Embryonic facial prominence (tissue), 1 donor: ENCODE measurements around the gene SLC35F1.
"Not testable (repeated sequence)": the region's sequence is repeated elsewhere in the genome, so short reads cannot be mapped to it uniquely, and the experiment has no call there.

Source experiments
- DNase-seq: peaks from one replicate; pipeline ENCODE4 v3.0.0-alpha.2; 2016; ENCODE audit errors: extremely low spot score

SLC35F1 gene

GRCh38 chr6:117906958-117907600, at the start of gene SLC35F1:
TSS of gene SLC35F1 (plus strand) at chr6:117907264.
- no peak for DNase-seq

DNA sequence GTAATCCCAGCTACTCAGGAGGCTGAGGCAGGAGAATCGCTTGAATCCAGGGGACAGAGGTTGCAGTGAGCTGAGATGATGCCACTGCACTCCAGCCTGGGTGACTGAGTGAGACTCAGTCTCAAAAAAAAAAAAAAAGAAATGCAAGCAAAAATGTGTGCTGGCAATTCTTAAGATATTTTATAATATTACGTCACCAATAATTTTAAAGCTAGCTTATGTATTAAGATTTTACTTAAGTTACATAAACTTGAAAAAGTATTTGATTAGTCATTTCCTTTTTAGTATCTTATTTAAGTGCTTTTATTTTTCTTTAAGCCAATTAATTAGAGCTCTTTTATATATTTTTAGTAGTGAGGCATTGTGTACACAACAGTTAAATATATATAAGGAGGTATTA, 48.5 kb upstream of the SLC35F1 start:
- DNase-seq, result not testable (repeated sequence)

GRCh38 chr6:117861545-117861944, 45.5 kb upstream of the SLC35F1 start:
- no peak for DNase-seq

- DNase-seq, result no peak
These were observed 40.5 kb upstream of the SLC35F1 start for GRCh38 chr6:117866561-117866960.

- DNase-seq, result no peak
These were observed 36.4 kb upstream of the SLC35F1 start for GRCh38 chr6:117870486-117871242.

DNA sequence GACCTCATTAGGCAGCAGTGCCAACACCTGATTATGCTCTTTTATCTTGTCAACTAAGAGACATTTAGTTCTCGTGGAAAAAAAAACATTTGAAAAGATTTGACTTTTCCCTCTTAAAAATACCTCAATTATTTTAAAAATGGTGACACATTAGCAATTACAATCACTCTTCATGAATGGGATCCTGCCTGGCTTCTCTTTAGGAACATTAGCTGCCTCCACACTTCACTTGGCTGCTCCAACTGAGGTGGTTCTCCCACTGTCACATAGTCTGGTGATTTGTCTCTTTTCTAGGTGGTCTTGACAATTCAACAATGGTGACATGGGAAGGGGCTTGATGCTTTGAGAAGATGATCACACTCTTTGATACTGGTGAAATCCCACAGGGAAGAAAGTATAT, 26.2 kb upstream of the SLC35F1 start:
- no peak for DNase-seq

DNA sequence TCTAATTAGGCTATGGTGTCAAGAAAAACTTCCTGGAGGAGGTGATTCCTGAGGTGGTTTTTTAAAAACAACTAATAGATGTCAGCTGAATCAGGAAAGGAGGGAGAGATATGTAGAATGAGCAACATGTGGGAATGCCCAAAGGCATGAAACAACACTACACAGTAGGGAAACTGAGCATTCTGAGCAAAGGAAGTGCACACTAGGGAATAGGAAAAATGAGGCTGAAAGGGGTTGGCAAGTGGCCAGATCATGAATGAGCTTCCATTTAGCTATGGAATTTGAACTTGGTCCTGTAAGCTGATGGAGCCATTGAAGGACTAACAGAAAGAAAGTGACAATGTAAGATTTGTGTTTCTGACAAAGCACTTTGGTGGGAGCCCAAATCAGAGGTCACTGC, 16.9 kb upstream of the SLC35F1 start:
- DNase-seq, result no peak

DNA sequence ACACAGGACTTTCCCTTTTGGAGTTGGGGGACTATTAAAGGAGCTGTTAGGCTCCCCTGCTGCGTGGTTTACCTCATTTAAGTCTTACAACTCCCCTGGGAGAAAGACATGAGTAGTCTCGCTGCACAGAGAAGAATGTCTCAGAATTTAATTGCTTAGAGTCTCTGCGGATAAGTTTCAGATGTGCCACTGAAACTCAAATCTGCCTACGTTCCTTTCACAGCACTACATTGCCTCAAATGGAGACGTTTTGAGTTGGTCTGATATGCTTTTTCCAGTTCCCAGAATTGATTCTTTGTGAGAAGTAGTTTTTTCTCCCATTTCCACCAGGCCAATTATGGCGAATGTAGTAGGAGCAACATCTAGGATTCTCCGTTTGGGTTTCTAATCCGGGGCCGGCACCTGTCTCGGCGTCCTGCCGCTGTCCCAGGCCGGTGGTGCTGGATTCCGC, 532 bp upstream of the SLC35F1 start:
- DNase-seq, result no peak

DNA sequence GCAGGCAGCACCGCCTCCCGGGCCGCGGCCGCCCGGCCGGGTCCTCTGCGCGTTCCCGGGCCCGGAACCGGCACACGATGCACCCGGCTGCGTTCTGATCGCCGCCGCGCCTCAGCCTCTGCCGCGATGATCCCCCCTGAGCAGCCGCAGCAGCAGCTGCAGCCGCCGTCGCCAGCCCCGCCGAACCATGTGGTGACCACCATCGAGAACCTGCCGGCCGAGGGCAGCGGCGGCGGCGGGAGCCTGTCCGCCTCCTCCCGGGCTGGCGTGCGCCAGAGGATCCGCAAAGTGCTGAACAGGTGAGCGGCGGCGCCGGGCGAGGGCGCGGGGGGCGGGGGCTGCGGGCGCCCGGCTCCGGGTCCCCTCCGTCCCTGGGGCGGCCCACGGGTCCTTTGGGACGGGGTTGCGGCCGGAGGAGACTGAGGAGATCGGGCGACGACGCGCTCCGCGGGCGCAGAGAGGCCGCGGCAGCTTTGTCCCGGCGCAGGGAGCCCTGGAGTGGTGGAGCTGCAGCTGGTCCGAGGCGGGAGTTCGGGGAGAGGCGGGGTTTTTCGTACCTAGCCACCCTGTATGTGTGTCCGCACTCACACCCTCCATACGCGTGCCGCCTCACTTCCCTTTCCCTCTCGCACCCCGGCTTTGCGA, 659 bp downstream of the SLC35F1 start:
- no peak for DNase-seq

GRCh38 chr6:117908246-117909068, 1.4 kb downstream of the SLC35F1 start:
- DNase-seq, result no peak

- no peak for DNase-seq
These were observed 2.6 kb downstream of the SLC35F1 start for GRCh38 chr6:117909638-117910037.

DNA sequence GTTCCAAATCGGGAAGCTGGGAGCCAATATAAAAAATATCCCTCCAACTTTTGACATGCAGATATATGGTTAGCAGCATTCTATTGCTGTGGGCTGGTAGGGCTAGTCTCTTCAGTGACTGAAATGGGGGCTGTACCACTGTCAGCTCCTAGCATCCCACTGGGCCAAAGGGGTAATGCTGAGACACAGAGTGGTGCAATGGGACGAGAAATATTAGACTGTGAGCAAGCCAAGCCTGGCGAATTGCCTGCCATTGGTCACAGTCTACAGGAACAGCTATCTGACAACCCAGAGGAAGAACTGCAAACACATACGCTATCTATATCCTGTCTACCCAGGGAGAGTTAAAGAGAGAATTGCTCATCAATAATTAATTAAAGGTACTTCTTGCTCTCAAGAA, 3.5 kb downstream of the SLC35F1 start:
- no peak for DNase-seq

- no peak for DNase-seq
These were observed 4.1 kb downstream of the SLC35F1 start for GRCh38 chr6:117911150-117911549.

GRCh38 chr6:117911660-117912059, 4.6 kb downstream of the SLC35F1 start:
- no peak for DNase-seq

- DNase-seq, result no peak
These were observed 8.8 kb downstream of the SLC35F1 start for GRCh38 chr6:117915846-117916245.

DNA sequence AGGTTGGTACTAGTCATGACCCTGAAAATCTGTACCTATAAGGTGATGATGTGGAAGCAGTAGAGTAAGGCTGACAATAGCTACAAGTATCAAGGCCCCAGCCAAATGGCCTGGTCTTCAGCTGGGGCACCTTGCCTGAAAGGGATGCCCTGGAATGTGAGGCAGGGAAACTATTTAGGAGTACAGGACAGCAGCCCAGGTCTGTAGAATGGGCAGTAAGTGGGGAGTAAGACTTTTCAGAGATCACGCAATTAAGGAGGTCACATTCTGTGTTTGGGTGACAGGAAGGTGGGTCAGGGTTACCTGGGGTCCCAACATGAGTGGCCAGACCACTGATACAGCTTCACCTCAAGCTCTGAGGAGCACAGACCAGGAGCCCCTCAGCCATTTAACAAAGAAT, 9.4 kb downstream of the SLC35F1 start:
- DNase-seq, result no peak

- DNase-seq, result no peak
These were observed 10.1 kb downstream of the SLC35F1 start for GRCh38 chr6:117917176-117917575.

GRCh38 chr6:117918454-117918853, 11.4 kb downstream of the SLC35F1 start:
- no peak for DNase-seq

DNA sequence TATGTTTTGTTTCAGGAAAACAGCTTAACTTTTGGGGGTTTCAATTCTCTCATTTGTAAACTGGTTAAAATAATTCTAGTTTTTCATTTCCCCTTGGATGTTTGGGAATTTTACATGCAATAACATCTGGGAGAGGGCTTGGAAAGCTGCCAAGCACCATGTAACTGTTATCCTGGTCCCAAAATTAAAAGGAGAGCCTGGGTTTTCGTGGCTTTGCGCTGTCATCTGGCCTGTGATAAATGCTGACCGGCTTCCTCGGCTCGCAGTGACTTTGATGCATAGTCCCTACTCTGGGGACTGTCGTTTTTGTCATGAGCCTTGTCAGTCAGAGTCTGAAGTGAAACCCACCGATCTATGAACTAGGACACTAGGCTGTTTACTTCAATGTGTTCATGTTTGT, 12.2 kb downstream of the SLC35F1 start:
- no peak for DNase-seq

DNA sequence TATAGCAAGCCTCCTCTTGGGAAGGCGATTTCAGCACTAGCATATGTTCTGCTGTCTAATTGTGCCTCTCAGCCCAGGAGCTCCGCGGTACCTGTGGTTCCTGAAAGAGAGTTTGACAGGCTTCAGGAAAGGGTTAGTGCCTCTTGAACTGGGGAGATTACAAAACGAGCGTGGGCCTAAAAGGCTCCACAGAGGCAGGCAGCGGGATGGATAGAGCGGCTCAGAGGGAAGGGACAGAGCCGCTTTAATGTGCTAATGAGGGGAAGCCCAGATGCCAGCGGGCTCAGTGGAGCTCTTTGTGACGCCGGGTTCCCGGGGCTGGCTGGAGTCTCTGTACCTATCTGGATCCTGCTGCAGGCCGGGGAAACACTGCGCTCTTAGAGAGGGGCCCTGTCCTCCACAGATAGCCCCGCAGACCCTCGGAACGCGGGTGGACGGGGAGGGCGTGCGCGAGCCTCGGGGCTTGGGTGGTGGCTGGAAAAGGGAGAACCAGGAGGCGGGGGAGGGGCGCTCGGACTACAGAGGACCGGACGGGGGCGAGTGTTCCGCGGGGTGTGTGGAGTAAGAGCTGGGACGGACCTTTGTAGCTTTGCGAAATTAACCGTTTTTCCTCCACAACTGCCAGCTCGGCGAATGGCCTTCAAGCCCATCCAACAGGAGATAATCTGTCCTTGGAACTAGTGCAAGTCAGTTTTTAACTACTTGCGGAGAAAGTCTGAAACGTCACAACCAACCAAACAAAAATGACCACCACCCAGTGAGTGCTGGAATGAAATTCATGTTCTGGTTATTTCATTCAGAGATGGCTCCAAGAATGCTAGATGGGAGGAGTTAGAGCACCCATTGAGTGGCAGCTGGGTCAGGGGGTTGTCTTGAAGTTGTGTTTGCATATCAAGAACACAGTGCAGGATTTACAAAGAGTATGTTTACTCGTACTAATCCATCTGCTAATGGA, 13.0 kb downstream of the SLC35F1 start:
- no peak for DNase-seq

DNA sequence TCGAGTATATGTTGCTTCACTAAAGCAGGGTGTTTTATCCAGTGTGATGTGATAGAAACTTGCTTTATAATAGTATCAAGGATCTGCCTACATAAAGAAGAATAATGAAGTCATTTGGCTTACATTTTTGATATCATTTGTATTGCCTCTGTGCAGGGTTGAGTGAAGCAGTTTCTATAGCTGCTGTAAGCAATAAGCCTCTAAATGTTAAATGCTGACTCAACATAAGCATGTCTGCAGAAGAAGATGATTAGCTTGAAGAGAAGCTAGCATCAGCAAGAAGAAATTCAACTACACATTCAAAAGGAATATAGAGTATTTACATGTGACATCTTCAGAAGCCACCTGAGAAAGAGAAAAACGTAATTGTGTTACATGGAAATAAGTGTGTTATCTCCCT, 17.6 kb downstream of the SLC35F1 start:
- DNase-seq, result no peak
